Endothelial cell of umbilical vein (primary cell): ENCODE data around the gene AVPR2.

Experiments used
- CTCF ChIP-seq, 2 donors: IDR thresholded peaks; 1 replicate in 1 of 2; 2 replicates in 1 of 2; pipeline ENCODE4 v1.5.1; 2011; ENCODE audit warnings: low read length in 2 of 2, mild to moderate bottlenecking in 2 of 2, moderate library complexity in 2 of 2, control low read depth in 1 of 2, inconsistent platforms in 1 of 2, low read depth in 1 of 2; ENCODE audit not compliant: insufficient read depth in 1 of 2; ENCODE audit errors: extremely low read depth in 1 of 2
- POLR2A ChIP-seq: IDR thresholded peaks from 2 replicates; pipeline ENCODE4 v1.6.1; 2012; ENCODE audit warnings: low read depth, mild to moderate bottlenecking, control low read depth, low read length

- TF ChIP-seq POLR2A, result no peak
- TF ChIP-seq CTCF (IDR thresholded peaks at IDR 0.05; ENCODE audit: extremely low read depth in 1 of 2, insufficient read depth in 1 of 2, low read depth in 1 of 2, low read length in 2 of 2), result no peak
Measured at GRCh38 chrX:153887385-153887784, 17.1 kb upstream of the AVPR2 start.
